ENCODE results near the gene HORMAD1.
"Not testable (repeated sequence)": the region's sequence is repeated elsewhere in the genome, so short reads cannot be mapped to it uniquely, and the experiment has no call there.

Gene HORMAD1

GRCh38 chr1:150662811-150663210 lies 57.9 kb downstream of the HORMAD1 start:
- Histone ChIP-seq H3K4me3 (ENCODE audit: low read depth, low read length) (no peak overlapping the region), H3K4me1 (ENCODE audit: control insufficient read depth, insufficient read depth, low read length) (no peaks in the 10 kb centered on the region), H3K36me3 (ENCODE audit: control insufficient read depth, insufficient read depth, low read length) (peaks cover 53% of the 10 kb centered on the region), H3K27me3 (ENCODE audit: control insufficient read depth, insufficient read depth, low read length) (no peaks in the 10 kb centered on the region), H3K9me3 (ENCODE audit: control insufficient read depth, insufficient read depth, low read depth, low read length) (peaks cover 10% of the 10 kb centered on the region), H3K9ac (ENCODE audit: low read length) (no peak overlapping the region), H3K27ac (ENCODE audit: low read depth, low read length) (no peak overlapping the region)

- Histone ChIP-seq H3K27ac (ENCODE audit: low read depth, low read length) (no peak overlapping the region), H3K9ac (ENCODE audit: low read length) (no peak overlapping the region)
Measured at GRCh38 chr1:150661156-150661555, 59.5 kb downstream of the HORMAD1 start.

GRCh38 chr1:150660584-150660983 lies 60.1 kb downstream of the HORMAD1 start:
- H3K36me3 ChIP-seq (ENCODE audit: control insufficient read depth, insufficient read depth, low read length) = peaks cover 59% of the 10 kb centered on the region
- H3K9me3 ChIP-seq (ENCODE audit: control insufficient read depth, insufficient read depth, low read depth, low read length) = peaks cover 10% of the 10 kb centered on the region

More at GRCh38 chr1:150661156-150661555, 59.5 kb downstream of the HORMAD1 start:
- no peaks in the 10 kb centered on the region for H3K27me3 ChIP-seq (ENCODE audit: control insufficient read depth, insufficient read depth, low read length)
- H3K9me3 ChIP-seq (ENCODE audit: control insufficient read depth, insufficient read depth, low read depth, low read length) = peaks cover 10% of the 10 kb centered on the region
- no peak overlapping the region for H3K4me3 ChIP-seq (ENCODE audit: low read depth, low read length)
- H3K4me1 ChIP-seq (ENCODE audit: control insufficient read depth, insufficient read depth, low read length) = no peaks in the 10 kb centered on the region
- H3K36me3 ChIP-seq (ENCODE audit: control insufficient read depth, insufficient read depth, low read length) = peaks cover 59% of the 10 kb centered on the region

GRCh38 chr1:150657064-150657463 lies 63.6 kb downstream of the HORMAD1 start:
- H3K4me1 ChIP-seq (ENCODE audit: control insufficient read depth, insufficient read depth, low read length); H3K27ac ChIP-seq (ENCODE audit: low read depth, low read length); H3K27me3 ChIP-seq (ENCODE audit: control insufficient read depth, insufficient read depth, low read length); H3K4me3 ChIP-seq (ENCODE audit: low read depth, low read length); H3K9ac ChIP-seq (ENCODE audit: low read length); H3K9me3 ChIP-seq (ENCODE audit: control insufficient read depth, insufficient read depth, low read depth, low read length): not testable (repeated sequence)
- H3K36me3 ChIP-seq (ENCODE audit: control insufficient read depth, insufficient read depth, low read length) = peaks cover 50% of the 10 kb centered on the region

More at GRCh38 chr1:150660584-150660983, 60.1 kb downstream of the HORMAD1 start:
- Histone ChIP-seq H3K27ac (ENCODE audit: low read depth, low read length) (no peak overlapping the region), H3K27me3 (ENCODE audit: control insufficient read depth, insufficient read depth, low read length) (no peaks in the 10 kb centered on the region), H3K4me3 (ENCODE audit: low read depth, low read length) (no peak overlapping the region), H3K9ac (ENCODE audit: low read length) (no peak overlapping the region), H3K4me1 (ENCODE audit: control insufficient read depth, insufficient read depth, low read length) (no peaks in the 10 kb centered on the region)

GRCh38 chr1:150654635-150655034 lies 66.1 kb downstream of the HORMAD1 start:
- not testable (repeated sequence) for H3K27ac ChIP-seq (ENCODE audit: low read depth, low read length); H3K27me3 ChIP-seq (ENCODE audit: control insufficient read depth, insufficient read depth, low read length); H3K9me3 ChIP-seq (ENCODE audit: control insufficient read depth, insufficient read depth, low read depth, low read length); H3K9ac ChIP-seq (ENCODE audit: low read length); H3K4me1 ChIP-seq (ENCODE audit: control insufficient read depth, insufficient read depth, low read length); H3K4me3 ChIP-seq (ENCODE audit: low read depth, low read length)
- H3K36me3 ChIP-seq (ENCODE audit: control insufficient read depth, insufficient read depth, low read length) = peaks cover 35% of the 10 kb centered on the region

GRCh38 chr1:150650193-150650592 lies 70.5 kb downstream of the HORMAD1 start:
- no peaks in the 10 kb centered on the region for H3K27me3 ChIP-seq (ENCODE audit: control insufficient read depth, insufficient read depth, low read length)
- H3K27ac ChIP-seq (ENCODE audit: low read depth, low read length) = no peak overlapping the region
- no peaks in the 10 kb centered on the region for H3K9me3 ChIP-seq (ENCODE audit: control insufficient read depth, insufficient read depth, low read depth, low read length)
- peaks cover 55% of the 10 kb centered on the region for H3K36me3 ChIP-seq (ENCODE audit: control insufficient read depth, insufficient read depth, low read length)
- peaks cover 14% of the 10 kb centered on the region; the same call in 1 of the 2 replicates for H3K4me1 ChIP-seq (ENCODE audit: control insufficient read depth, insufficient read depth, low read length)
- H3K9ac ChIP-seq (ENCODE audit: low read length) = no peak overlapping the region
- H3K4me3 ChIP-seq (ENCODE audit: low read depth, low read length) = no peak overlapping the region

- peaks cover 53% of the 10 kb centered on the region for H3K36me3 ChIP-seq (ENCODE audit: control insufficient read depth, insufficient read depth, low read length)
- no peak overlapping the region for H3K4me3 ChIP-seq (ENCODE audit: low read depth, low read length)
- no peaks in the 10 kb centered on the region for H3K9me3 ChIP-seq (ENCODE audit: control insufficient read depth, insufficient read depth, low read depth, low read length)
- H3K4me1 ChIP-seq (ENCODE audit: control insufficient read depth, insufficient read depth, low read length) = peaks cover 14% of the 10 kb centered on the region; the same call in 1 of the 2 replicates
- no peak overlapping the region for H3K9ac ChIP-seq (ENCODE audit: low read length)
- no peak overlapping the region for H3K27ac ChIP-seq (ENCODE audit: low read depth, low read length)
- no peaks in the 10 kb centered on the region for H3K27me3 ChIP-seq (ENCODE audit: control insufficient read depth, insufficient read depth, low read length)
Measured at GRCh38 chr1:150649441-150650075, 71.1 kb downstream of the HORMAD1 start.

Measured in HUES6 (cell line).